NT2/D1 (cell line): ENCODE results near the gene ELOVL1.

Source experiments
- SUZ12 ChIP-seq: IDR thresholded peaks from 2 replicates; pipeline ENCODE4 v1.6.1; 2011; ENCODE audit not compliant: insufficient read length, insufficient read depth; ENCODE audit errors: extremely low read depth
- YY1 ChIP-seq: IDR thresholded peaks from 2 replicates; pipeline ENCODE4 v1.6.1; 2011; ENCODE audit not compliant: insufficient read length, insufficient read depth

GRCh38 chr1:43315481-43315880 is 52.3 kb downstream of the ELOVL1 start:
- TF ChIP-seq YY1, result no peak
- no peak for TF ChIP-seq SUZ12
